ENCODE data around the gene RBM47. TPM values are rescaled to one million over a fixed set of nuclear protein-coding genes. Genes with fewer than 3 reads are reported as not detected.

Gene RBM47
- total and polyA plus RNA-seq, 2 experiments from 2014 or later: 35.6 to 139 TPM

GRCh38 chr4:40412388-40412787 lies 217.3 kb downstream of the RBM47 start (continued):
- TF ChIP-seq ZNF462 (CRISPR knock-in tag; IDR thresholded peaks at IDR 0.05) (no peak), POLR2AphosphoS5 (IDR thresholded peaks at IDR 0.05; ENCODE audit: low read depth) (no peak), NANOG (IDR thresholded peaks at IDR 0.05; ENCODE audit: borderline replicate concordance) (no peak), JUNB (IDR thresholded peaks at IDR 0.05; ENCODE audit: unreplicated experiment) (no peak), STAT1 (IDR thresholded peaks at IDR 0.05; ENCODE audit: unreplicated experiment) (no peak), EZH2 (IDR thresholded peaks at IDR 0.05; ENCODE audit: low read depth, unreplicated experiment) (no peak), ZNF331 (CRISPR knock-in tag; IDR thresholded peaks at IDR 0.05; ENCODE audit: low read depth) (no peak), EZH2phosphoT487 (IDR thresholded peaks at IDR 0.05; ENCODE audit: unreplicated experiment) (no peak), CREB1 (CRISPR knock-in tag; IDR thresholded peaks at IDR 0.05; ENCODE audit: low read depth) (no peak)

GRCh38 chr4:40409835-40410234 lies 219.8 kb downstream of the RBM47 start:
- Histone ChIP-seq H3F3A (replicated peaks; ENCODE audit: low read depth) (no peaks in the 10 kb centered on the region), H3K27ac (ENCODE audit: low read depth) (no peak overlapping the region), H3K4me1 (ENCODE audit: insufficient read depth) (no peaks in the 10 kb centered on the region), H2AFZ (no peak overlapping the region), H3K9me2 (ENCODE audit: insufficient read depth) (no peaks in the 10 kb centered on the region), H3K4me3 (no peak overlapping the region), H3K79me2 (replicated peaks; ENCODE audit: insufficient read depth) (no peaks in the 10 kb centered on the region), H4K20me1 (replicated peaks; ENCODE audit: insufficient read depth) (no peaks in the 10 kb centered on the region), H3K4me2 (no peak overlapping the region), H3K36me3 (ENCODE audit: insufficient read depth) (no peaks in the 10 kb centered on the region), H3K27me3 (ENCODE audit: insufficient read depth) (no peaks in the 10 kb centered on the region)
- peaks cover 26% of the 10 kb centered on the region for H3K9me3 Mint-ChIP-seq
- ATAC-seq (no peak), DNase-seq (ENCODE audit: low spot score) (no peak)
- no peak overlapping the region for H3K27ac Mint-ChIP-seq
- peaks cover 24% of the 10 kb centered on the region for H3K36me3 Mint-ChIP-seq (ENCODE audit: low read depth)
- no peaks in the 10 kb centered on the region for H3K4me1 Mint-ChIP-seq
- no peak overlapping the region for H3K4me3 Mint-ChIP-seq
- H3K27me3 Mint-ChIP-seq (ENCODE audit: insufficient read depth, low read depth, poor library complexity): peaks cover 5% of the 10 kb centered on the region
- no peak for TF ChIP-seq EZH2 (IDR thresholded peaks at IDR 0.05; ENCODE audit: low read depth, unreplicated experiment)
- TF ChIP-seq CREB1 (CRISPR knock-in tag; IDR thresholded peaks at IDR 0.05; ENCODE audit: low read depth): no peak
- no peak for TF ChIP-seq EZH2phosphoT487 (IDR thresholded peaks at IDR 0.05; ENCODE audit: unreplicated experiment)
- TF ChIP-seq NANOG (IDR thresholded peaks at IDR 0.05; ENCODE audit: borderline replicate concordance): no peak
- TF ChIP-seq ZNF331 (CRISPR knock-in tag; IDR thresholded peaks at IDR 0.05; ENCODE audit: low read depth): no peak
- TF ChIP-seq ZNF114 (CRISPR knock-in tag; IDR thresholded peaks at IDR 0.05): no peak
- TF ChIP-seq ZNF462 (CRISPR knock-in tag; IDR thresholded peaks at IDR 0.05): no peak

All from GM23338 (cell line).